NAMALWA (cell line): ENCODE results near the gene FAM8A1.

Source experiments
- DNase-seq: peaks from one replicate; pipeline ENCODE4 v3.0.0-alpha.2; 2015; ENCODE audit warnings: low spot score

The FAM8A1 gene

GRCh38 chr6:17601386-17601703, 1.2 kb downstream of the FAM8A1 start:
- DNase-seq = no peak

- no peak for DNase-seq
These were observed 2.8 kb downstream of the FAM8A1 start for GRCh38 chr6:17602888-17603287.

- DNase-seq = no peak
These were observed 6.5 kb downstream of the FAM8A1 start for GRCh38 chr6:17606606-17607005.

GRCh38 chr6:17610835-17611234, 10.7 kb downstream of the FAM8A1 start:
- no peak for DNase-seq

GRCh38 chr6:17612048-17612447, 11.9 kb downstream of the FAM8A1 start:
- no peak for DNase-seq

GRCh38 chr6:17615794-17616193, 15.7 kb downstream of the FAM8A1 start:
- DNase-seq = no peak

GRCh38 chr6:17621003-17621402, 20.9 kb downstream of the FAM8A1 start:
- peak; percentile 35 for DNase-seq

GRCh38 chr6:17622144-17622543, 22.0 kb downstream of the FAM8A1 start:
- DNase-seq = no peak

GRCh38 chr6:17624396-17624795, 24.3 kb downstream of the FAM8A1 start:
- no peak for DNase-seq

- no peak for DNase-seq
These were observed 28.8 kb downstream of the FAM8A1 start for GRCh38 chr6:17628873-17629272.

GRCh38 chr6:17629824-17630510, 29.9 kb downstream of the FAM8A1 start:
- DNase-seq = no peak

- DNase-seq = no peak
These were observed 30.5 kb downstream of the FAM8A1 start for GRCh38 chr6:17630511-17631073.

- DNase-seq = no peak
These were observed 32.8 kb downstream of the FAM8A1 start for GRCh38 chr6:17632934-17633333.

GRCh38 chr6:17633465-17634188, 33.5 kb downstream of the FAM8A1 start:
- no peak for DNase-seq

- no peak for DNase-seq
These were observed 35.5 kb downstream of the FAM8A1 start for GRCh38 chr6:17635568-17635967.

GRCh38 chr6:17638212-17638715, 38.2 kb downstream of the FAM8A1 start:
- DNase-seq = no peak

GRCh38 chr6:17640477-17640917, 40.4 kb downstream of the FAM8A1 start:
- no peak for DNase-seq

- DNase-seq = no peak
These were observed 48.6 kb downstream of the FAM8A1 start for GRCh38 chr6:17648745-17649144.

- DNase-seq = no peak
These were observed 50.7 kb downstream of the FAM8A1 start for GRCh38 chr6:17650656-17651309.

- DNase-seq = no peak
These were observed 53.2 kb downstream of the FAM8A1 start for GRCh38 chr6:17653198-17653882.

- peak; percentile 22 for DNase-seq
These were observed 56.0 kb downstream of the FAM8A1 start for GRCh38 chr6:17656092-17656491.

- no peak for DNase-seq
These were observed 56.5 kb downstream of the FAM8A1 start for GRCh38 chr6:17656644-17657043.
